HepG2 (cell line): Measurements from ENCODE around the gene PGPEP1. TPM values are rescaled to one million over a fixed set of nuclear protein-coding genes. Genes with fewer than 3 reads are reported as not detected.

Source experiments
- BCL6 ChIP-seq: IDR thresholded peaks from 2 replicates; pipeline ENCODE4 v1.6.1; 2016; ENCODE audit warnings: missing genetic modification reagents, missing compliant biosample characterization
- FOXJ3 ChIP-seq: sonication (generic); formaldehyde crosslinking; IDR thresholded peaks from 2 replicates; pipeline ENCODE4 v1.4.0; 2020; ENCODE audit warnings: missing genetic modification reagents, mild to moderate bottlenecking, borderline replicate concordance
- GPN1 ChIP-seq: sonication (generic); formaldehyde crosslinking; IDR thresholded peaks from 2 replicates; pipeline ENCODE4 v1.5.1; 2020; ENCODE audit warnings: missing genetic modification reagents, borderline replicate concordance
- HIVEP1 ChIP-seq: sonication (generic); formaldehyde crosslinking; IDR thresholded peaks from 2 replicates; pipeline ENCODE4 v1.4.0; 2020; ENCODE audit warnings: mild to moderate bottlenecking, missing genetic modification reagents
- IKZF4 ChIP-seq: sonication (generic); formaldehyde crosslinking; IDR thresholded peaks from 2 replicates; pipeline ENCODE4 v1.5.1; 2020; ENCODE audit warnings: borderline replicate concordance, mild to moderate bottlenecking, low read depth, missing genetic modification reagents; ENCODE audit errors: not compliant biosample characterization
- ISL2 ChIP-seq: sonication (generic); formaldehyde crosslinking; IDR thresholded peaks from 2 replicates; pipeline ENCODE4 v1.5.0; 2020; ENCODE audit warnings: missing genetic modification reagents
- KMT2A ChIP-seq: sonication (generic); formaldehyde crosslinking; IDR thresholded peaks from 2 replicates; pipeline ENCODE4 v1.4.0; 2020; ENCODE audit warnings: missing genetic modification reagents
- PRPF4 ChIP-seq: fragments of 200-400 bp; formaldehyde crosslinking; IDR thresholded peaks from 2 replicates; pipeline ENCODE4 v1.6.1; 2016; ENCODE audit warnings: low read length, low read depth; ENCODE audit not compliant: poor library complexity, severe bottlenecking
- SNAPC2 ChIP-seq: sonication (generic); formaldehyde crosslinking; IDR thresholded peaks from 2 replicates; pipeline ENCODE4 v1.8.1; 2022; ENCODE audit warnings: mild to moderate bottlenecking, missing genetic modification reagents
- ZFP36L1 ChIP-seq: sonication (generic); formaldehyde crosslinking; IDR thresholded peaks from 2 replicates; pipeline ENCODE4 v1.8.0; 2022; ENCODE audit warnings: mild to moderate bottlenecking, missing genetic modification reagents, moderate library complexity
- ZNF251 ChIP-seq: sonication (generic); formaldehyde crosslinking; IDR thresholded peaks from 2 replicates; pipeline ENCODE4 v1.9.0; 2021; ENCODE audit warnings: mild to moderate bottlenecking, missing genetic modification reagents
- ZNF274 ChIP-seq: sonication (generic); formaldehyde crosslinking; IDR thresholded peaks from 2 replicates; pipeline ENCODE4 v1.5.1; 2020; ENCODE audit warnings: mild to moderate bottlenecking, missing genetic modification reagents
- ZNF350 ChIP-seq: sonication (generic); formaldehyde crosslinking; IDR thresholded peaks from 2 replicates; pipeline ENCODE4 v1.4.0; 2020; ENCODE audit warnings: mild to moderate bottlenecking, low read depth, missing genetic modification reagents, borderline replicate concordance
- polyA plus RNA-seq, 8 experiments: library from polyadenylated mRNA; depleted of rRNA in 3 of 8; stranded (reverse) in 7 of 8; unstranded in 1 of 8; fragments of >200 nt; fragmentation: Illumina TruSeq in 4 of 8; extraction: Trizol in 4 of 8; gene quantifications; 2 replicates each; pipeline versions ENCODE4 v1.2.1 to v1.2.3, GENCODE V29; 2011 to 2016; ENCODE audit warnings: low read depth in 4 of 8, missing spikeins in 1 of 8, mixed read lengths in 1 of 8; ENCODE audit not compliant: insufficient read depth in 1 of 8
- total RNA-seq, 5 experiments: library from RNA; depleted of rRNA; stranded (reverse); fragments of >200 nt; fragmentation: Illumina TruSeq; extraction: Trizol; gene quantifications; 2 replicates each; pipeline ENCODE4 v1.2.3, GENCODE V29; 2016; ENCODE audit warnings: low read depth in 1 of 5
- TF ChIP-seq, protein P1 (sequence below): sonication (generic); formaldehyde crosslinking; IDR thresholded peaks from 2 replicates; pipeline ENCODE4 v1.5.0; 2020; ENCODE audit warnings: missing genetic modification reagents, mild to moderate bottlenecking, borderline replicate concordance
- TF ChIP-seq, protein P2 (sequence below): sonication (generic); formaldehyde crosslinking; IDR thresholded peaks from 2 replicates; pipeline ENCODE4 v1.5.0; 2020; ENCODE audit warnings: missing genetic modification reagents
- TF ChIP-seq, protein P3 (sequence below): sonication (generic); formaldehyde crosslinking; IDR thresholded peaks from 2 replicates; pipeline ENCODE4 v1.4.0; 2020; ENCODE audit warnings: mild to moderate bottlenecking, missing genetic modification reagents
- TF ChIP-seq, protein P4 (sequence below), 2 experiments: sonication (generic) in 1 of 2; formaldehyde crosslinking in 1 of 2; IDR thresholded peaks; 2 replicates each; pipeline versions ENCODE4 v1.6.1 to v1.9.0; 2014 to 2022; ENCODE audit warnings: antibody characterized with exemption in 1 of 2, borderline replicate concordance in 1 of 2, inconsistent platforms in 1 of 2, low read depth in 1 of 2, missing genetic modification reagents in 1 of 2

PGPEP1 gene
- total and polyA plus RNA-seq, 2 of the 13 experiments (the other 11 are each of a cell fraction or from before 2014, with no cell fraction given): 53.1 to 56.6 TPM

DNA sequence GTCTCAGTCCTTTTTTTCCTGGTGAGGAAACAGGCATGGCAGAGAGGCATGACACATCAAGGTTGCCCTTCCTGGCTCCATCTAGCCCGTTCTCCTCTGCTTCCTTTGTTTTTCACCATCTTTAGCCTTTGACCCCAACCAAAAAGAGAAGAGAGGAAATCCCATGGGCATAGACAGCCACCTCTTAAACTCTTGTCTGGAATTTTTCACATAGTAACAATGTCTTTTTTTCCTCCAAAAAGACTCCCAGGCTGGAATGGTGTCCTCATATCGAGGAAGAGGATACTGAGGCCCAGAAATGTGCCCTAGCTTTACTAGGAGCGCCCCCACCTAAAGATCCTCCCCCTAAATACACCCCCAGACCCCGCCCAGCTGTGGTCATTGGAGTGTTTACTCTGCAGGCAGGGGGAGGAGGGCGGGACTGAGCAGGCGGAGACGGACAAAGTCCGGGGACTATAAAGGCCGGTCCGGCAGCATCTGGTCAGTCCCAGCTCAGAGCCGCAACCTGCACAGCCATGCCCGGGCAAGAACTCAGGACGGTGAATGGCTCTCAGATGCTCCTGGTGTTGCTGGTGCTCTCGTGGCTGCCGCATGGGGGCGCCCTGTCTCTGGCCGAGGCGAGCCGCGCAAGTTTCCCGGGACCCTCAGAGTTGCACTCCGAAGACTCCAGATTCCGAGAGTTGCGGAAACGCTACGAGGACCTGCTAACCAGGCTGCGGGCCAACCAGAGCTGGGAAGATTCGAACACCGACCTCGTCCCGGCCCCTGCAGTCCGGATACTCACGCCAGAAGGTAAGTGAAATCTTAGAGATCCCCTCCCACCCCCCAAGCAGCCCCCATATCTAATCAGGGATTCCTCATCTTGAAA is 45.5 kb downstream of the PGPEP1 start, which contains the start of gene GDF15 (continued):
- TF ChIP-seq BCL6 (CRISPR knock-in tag) (peak; percentile 87), ZNF274 (CRISPR knock-in tag) (peak; percentile 35; the same call in 1 of the 2 replicates), KMT2A (CRISPR knock-in tag) (no peak), FOXJ3 (CRISPR knock-in tag) (peak; percentile 90), ZFP36L1 (CRISPR knock-in tag) (peak; percentile 94), ZNF350 (CRISPR knock-in tag) (peak; percentile 95), ISL2 (CRISPR knock-in tag) (peak; percentile 94), IKZF4 (CRISPR knock-in tag) (no peak), GPN1 (CRISPR knock-in tag) (no peak), SNAPC2 (CRISPR knock-in tag) (peak; percentile 41), ZNF251 (CRISPR knock-in tag) (peak; percentile 69; the same call in 1 of the 2 replicates), HIVEP1 (CRISPR knock-in tag) (peak; percentile 39; the same call in 1 of the 2 replicates), PRPF4 (no peak)
- TF ChIP-seq, protein P1, sequence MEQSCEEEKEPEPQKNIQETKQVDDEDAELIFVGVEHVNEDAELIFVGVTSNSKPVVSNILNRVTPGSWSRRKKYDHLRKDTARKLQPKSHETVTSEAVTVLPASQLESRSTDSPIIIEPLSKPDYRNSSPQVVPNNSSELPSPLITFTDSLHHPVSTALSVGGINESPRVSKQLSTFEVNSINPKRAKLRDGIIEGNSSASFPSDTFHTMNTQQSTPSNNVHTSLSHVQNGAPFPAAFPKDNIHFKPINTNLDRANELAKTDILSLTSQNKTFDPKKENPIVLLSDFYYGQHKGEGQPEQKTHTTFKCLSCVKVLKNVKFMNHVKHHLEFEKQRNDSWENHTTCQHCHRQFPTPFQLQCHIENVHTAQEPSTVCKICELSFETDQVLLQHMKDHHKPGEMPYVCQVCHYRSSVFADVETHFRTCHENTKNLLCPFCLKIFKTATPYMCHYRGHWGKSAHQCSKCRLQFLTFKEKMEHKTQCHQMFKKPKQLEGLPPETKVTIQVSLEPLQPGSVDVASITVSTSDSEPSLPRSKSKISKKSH: peak; percentile 93; the same call in 1 of the 2 replicates
- TF ChIP-seq, protein P2, sequence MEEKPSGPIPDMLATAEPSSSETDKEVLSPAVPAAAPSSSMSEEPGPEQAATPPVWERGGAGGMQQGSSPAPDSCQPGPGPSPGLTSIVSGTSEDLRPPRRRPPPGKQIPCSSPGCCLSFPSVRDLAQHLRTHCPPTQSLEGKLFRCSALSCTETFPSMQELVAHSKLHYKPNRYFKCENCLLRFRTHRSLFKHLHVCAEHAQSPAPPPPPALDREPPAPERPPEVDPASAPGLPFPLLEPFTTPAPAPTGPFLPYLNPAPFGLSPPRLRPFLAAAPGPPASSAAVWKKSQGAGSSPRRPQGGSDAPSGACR (CRISPR knock-in tag): peak; percentile 47; the same call in 1 of the 2 replicates
- TF ChIP-seq, protein P3, sequence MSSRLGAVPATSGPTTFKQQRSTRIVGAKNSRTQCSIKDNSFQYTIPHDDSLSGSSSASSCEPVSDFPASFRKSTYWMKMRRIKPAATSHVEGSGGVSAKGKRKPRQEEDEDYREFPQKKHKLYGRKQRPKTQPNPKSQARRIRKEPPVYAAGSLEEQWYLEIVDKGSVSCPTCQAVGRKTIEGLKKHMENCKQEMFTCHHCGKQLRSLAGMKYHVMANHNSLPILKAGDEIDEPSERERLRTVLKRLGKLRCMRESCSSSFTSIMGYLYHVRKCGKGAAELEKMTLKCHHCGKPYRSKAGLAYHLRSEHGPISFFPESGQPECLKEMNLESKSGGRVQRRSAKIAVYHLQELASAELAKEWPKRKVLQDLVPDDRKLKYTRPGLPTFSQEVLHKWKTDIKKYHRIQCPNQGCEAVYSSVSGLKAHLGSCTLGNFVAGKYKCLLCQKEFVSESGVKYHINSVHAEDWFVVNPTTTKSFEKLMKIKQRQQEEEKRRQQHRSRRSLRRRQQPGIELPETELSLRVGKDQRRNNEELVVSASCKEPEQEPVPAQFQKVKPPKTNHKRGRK (CRISPR knock-in tag): peak; percentile 70; the same call in 1 of the 2 replicates
- TF ChIP-seq, protein P4, sequence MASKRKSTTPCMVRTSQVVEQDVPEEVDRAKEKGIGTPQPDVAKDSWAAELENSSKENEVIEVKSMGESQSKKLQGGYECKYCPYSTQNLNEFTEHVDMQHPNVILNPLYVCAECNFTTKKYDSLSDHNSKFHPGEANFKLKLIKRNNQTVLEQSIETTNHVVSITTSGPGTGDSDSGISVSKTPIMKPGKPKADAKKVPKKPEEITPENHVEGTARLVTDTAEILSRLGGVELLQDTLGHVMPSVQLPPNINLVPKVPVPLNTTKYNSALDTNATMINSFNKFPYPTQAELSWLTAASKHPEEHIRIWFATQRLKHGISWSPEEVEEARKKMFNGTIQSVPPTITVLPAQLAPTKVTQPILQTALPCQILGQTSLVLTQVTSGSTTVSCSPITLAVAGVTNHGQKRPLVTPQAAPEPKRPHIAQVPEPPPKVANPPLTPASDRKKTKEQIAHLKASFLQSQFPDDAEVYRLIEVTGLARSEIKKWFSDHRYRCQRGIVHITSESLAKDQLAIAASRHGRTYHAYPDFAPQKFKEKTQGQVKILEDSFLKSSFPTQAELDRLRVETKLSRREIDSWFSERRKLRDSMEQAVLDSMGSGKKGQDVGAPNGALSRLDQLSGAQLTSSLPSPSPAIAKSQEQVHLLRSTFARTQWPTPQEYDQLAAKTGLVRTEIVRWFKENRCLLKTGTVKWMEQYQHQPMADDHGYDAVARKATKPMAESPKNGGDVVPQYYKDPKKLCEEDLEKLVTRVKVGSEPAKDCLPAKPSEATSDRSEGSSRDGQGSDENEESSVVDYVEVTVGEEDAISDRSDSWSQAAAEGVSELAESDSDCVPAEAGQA (IDR thresholded peaks at IDR 0.05; ENCODE audit: low read depth): no peak
- TF ChIP-seq, protein P4 (CRISPR knock-in tag; IDR thresholded peaks at IDR 0.05; ENCODE audit: borderline replicate concordance): 0 out of 2 replicates have a peak, but pooled peaks have one; percentile 71
